ENCODE results near the gene NDST1. TPM values are rescaled to one million over a fixed set of nuclear protein-coding genes. Genes with fewer than 3 reads are reported as not detected.
A peak's percentile ranks its signal among the peaks of the same experiment; 100 is the strongest.

Gene NDST1
- total RNA-seq, 3 donors from 2014 or later: 58.1 to 66.5 (median 60.6) TPM

DNA sequence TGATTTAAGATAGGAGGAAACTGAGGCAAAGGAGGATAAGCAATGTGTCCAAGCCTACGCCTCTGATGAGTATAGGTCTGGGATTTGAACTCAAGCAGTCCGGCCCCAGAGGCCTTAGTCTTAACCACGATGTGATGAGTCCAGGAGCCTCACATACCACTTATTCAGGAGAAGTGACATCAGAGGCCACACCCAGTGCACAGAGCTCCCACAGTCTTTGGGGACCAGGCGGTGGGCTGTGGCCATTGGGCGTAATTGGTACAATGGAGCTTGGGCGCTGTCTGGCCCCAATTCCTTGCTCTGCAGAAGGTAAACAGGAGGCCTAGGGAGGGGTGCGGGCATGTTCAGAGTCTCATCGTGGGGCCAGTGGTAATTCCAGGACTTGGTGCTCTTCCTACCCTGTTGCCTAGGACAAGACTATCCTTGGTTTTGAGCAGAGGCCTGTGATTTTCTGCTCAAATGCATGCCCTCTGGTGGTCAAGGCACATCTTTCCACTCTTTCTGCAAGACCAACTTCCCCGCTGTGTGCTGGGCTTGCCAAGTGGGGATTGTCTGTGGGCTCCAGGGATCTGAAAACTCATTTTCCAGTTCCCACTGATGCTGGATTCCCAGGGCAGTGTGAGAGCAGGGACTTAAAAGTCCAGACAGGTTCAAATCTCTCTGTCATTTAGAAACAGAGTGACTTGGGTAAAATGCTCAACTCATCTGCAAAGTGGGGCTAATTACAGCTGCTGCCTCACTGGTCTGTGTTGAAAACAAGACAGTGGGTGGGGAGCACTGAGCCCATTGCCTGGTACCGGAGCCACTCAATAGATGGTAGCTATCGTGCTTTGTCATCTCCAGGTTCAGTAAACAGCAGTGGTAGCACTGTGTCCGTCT is 15.8 kb downstream of the NDST1 start:
- peaks cover 23% of the 10 kb centered on the region for H3K4me1 ChIP-seq (ENCODE audit: low read depth)
- no peak overlapping the region for H3K4me3 ChIP-seq
- TF ChIP-seq CTCF (IDR thresholded peaks at IDR 0.05): no peak
- H3K9me3 ChIP-seq: no peaks in the 10 kb centered on the region
- no peaks in the 10 kb centered on the region for H3K36me3 ChIP-seq (ENCODE audit: low read depth)
- ATAC-seq (peak; percentile 67), DNase-seq (peak in 1 of 3 donors; percentile 64)
- intact Hi-C loops (cut with DNase I, micrococcal nuclease): loop anchor here in 1 of 2 donors (10.0 kb wide), 1 partner anchor 59 kb away; no protein-coding TSS in a partner anchor

DNA sequence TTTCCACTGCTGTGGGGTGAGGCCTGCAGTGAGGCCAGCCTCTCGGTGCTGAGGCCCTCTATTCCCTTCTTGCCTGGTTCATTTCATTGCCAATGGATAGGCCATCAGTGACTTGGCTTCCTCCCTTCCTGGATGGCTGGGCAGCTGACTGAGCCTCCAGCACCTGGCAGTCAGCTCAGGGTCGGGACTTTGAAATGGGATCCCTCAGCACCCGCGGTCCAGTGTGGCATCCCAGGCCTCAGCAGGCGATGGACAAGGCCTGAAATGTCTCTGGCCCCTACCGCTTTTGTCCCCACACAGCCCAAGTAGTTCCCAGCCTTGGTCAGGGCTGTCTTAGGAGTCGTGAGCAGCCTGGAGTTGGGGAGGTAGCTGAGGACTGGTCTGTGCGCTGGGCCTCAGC is 17.2 kb downstream of the NDST1 start:
- no peak overlapping the region for H3K4me3 ChIP-seq
- no peak for TF ChIP-seq CTCF (IDR thresholded peaks at IDR 0.05)
- H3K36me3 ChIP-seq (ENCODE audit: low read depth): no peaks in the 10 kb centered on the region
- DNase-seq: no peak
- intact Hi-C loops (cut with DNase I, micrococcal nuclease): loop anchor here (5.0 to 10.0 kb wide), 2 partner anchors 60 to 68 kb away; no protein-coding TSS in a partner anchor
- ATAC-seq: no peak
- no peaks in the 10 kb centered on the region for H3K9me3 ChIP-seq
- H3K4me1 ChIP-seq (ENCODE audit: low read depth): peaks cover 23% of the 10 kb centered on the region

DNA sequence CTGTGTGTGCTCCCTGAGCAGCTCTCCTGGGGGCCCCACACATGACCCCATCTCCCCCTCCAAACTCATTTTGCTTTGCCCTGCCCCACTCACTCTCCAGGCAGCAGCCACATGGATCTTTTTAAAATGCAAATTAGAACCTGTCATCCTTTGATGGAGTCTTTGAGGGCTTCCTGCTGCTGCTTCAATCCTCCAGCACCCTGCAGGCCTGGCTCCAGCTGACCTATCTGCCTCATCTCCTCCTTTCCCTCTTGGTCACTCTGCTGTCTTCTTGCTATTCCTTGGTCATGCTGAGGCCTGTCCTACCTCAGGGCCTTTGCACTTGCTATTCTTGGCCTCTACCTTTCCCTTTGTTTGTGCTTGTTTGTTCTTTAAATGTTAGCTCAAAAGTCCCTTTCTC is 17.9 kb downstream of the NDST1 start:
- no peaks in the 10 kb centered on the region for H3K36me3 ChIP-seq (ENCODE audit: low read depth)
- intact Hi-C loops (cut with DNase I, micrococcal nuclease): loop anchor here (5.0 to 10.0 kb wide), 2 partner anchors 61 to 68 kb away; no protein-coding TSS in a partner anchor

GRCh38 chr5:150527038-150527437 is 19.1 kb downstream of the NDST1 start:
- intact Hi-C loops (cut with DNase I, micrococcal nuclease): loop anchor here (5.0 to 10.0 kb wide), 2 partner anchors 62 to 70 kb away; no protein-coding TSS in a partner anchor
- no peaks in the 10 kb centered on the region for H3K9me3 ChIP-seq
- peaks cover 16% of the 10 kb centered on the region for H3K4me1 ChIP-seq (ENCODE audit: low read depth)
- ATAC-seq: no peak
- DNase-seq: no peak
- TF ChIP-seq CTCF (IDR thresholded peaks at IDR 0.05): no peak
- no peaks in the 10 kb centered on the region for H3K36me3 ChIP-seq (ENCODE audit: low read depth)
- H3K4me3 ChIP-seq: no peak overlapping the region

More for the DNA sequence above, 17.9 kb downstream of the NDST1 start:
- H3K4me1 ChIP-seq (ENCODE audit: low read depth): peaks cover 23% of the 10 kb centered on the region
- no peak for TF ChIP-seq CTCF (IDR thresholded peaks at IDR 0.05)
- no peak overlapping the region for H3K4me3 ChIP-seq
- H3K9me3 ChIP-seq: no peaks in the 10 kb centered on the region
- DNase-seq: no peak
- ATAC-seq: no peak

- intact Hi-C loops (cut with DNase I, micrococcal nuclease): loop anchor here (5.0 to 10.0 kb wide), 2 partner anchors 63 to 71 kb away; no protein-coding TSS in a partner anchor
- no peak for TF ChIP-seq CTCF (IDR thresholded peaks at IDR 0.05)
- ATAC-seq: no peak
- Histone ChIP-seq H3K9me3 (no peaks in the 10 kb centered on the region), H3K4me1 (ENCODE audit: low read depth) (peaks cover 8% of the 10 kb centered on the region), H3K36me3 (ENCODE audit: low read depth) (no peaks in the 10 kb centered on the region), H3K4me3 (no peak overlapping the region)
- DNase-seq: no peak
Observed at GRCh38 chr5:150527808-150528207, 19.9 kb downstream of the NDST1 start.
